DOHH2 (cell line): Measurements from ENCODE around the gene TCERG1L.

Experiments used
- H3F3A ChIP-seq: fragments of 200-600 bp; sonication (generic), shearing (Covaris generic); 2 replicates; pipeline ENCODE4 v1.6.0; 2016; ENCODE audit warnings: antibody characterized with exemption, mild to moderate bottlenecking; ENCODE audit not compliant: control insufficient read depth, insufficient read depth
- H3K27ac ChIP-seq: fragments of 200-600 bp; sonication (generic); 2 replicates; pipeline ENCODE4 v1.5.1; 2014; ENCODE audit warnings: low read depth, mild to moderate bottlenecking, low read length, moderate library complexity
- H3K27me3 ChIP-seq: fragments of 200-600 bp; sonication (generic); 2 replicates; pipeline ENCODE4 v1.6.1; 2014; ENCODE audit warnings: mild to moderate bottlenecking, low read length, mixed read lengths; ENCODE audit not compliant: control insufficient read depth
- H3K36me3 ChIP-seq: fragments of 200-600 bp; sonication (generic); 2 replicates; pipeline ENCODE4 v1.6.1; 2014; ENCODE audit warnings: mild to moderate bottlenecking, low read length, moderate library complexity, mixed read lengths; ENCODE audit not compliant: control insufficient read depth
- H3K4me1 ChIP-seq: fragments of 200-600 bp; sonication (generic); 2 replicates; pipeline ENCODE4 v1.6.1; 2014; ENCODE audit warnings: mild to moderate bottlenecking, low read length, mixed read lengths; ENCODE audit not compliant: control insufficient read depth
- H3K4me2 ChIP-seq: fragments of 200-600 bp; sonication (generic); 2 replicates; pipeline ENCODE4 v1.6.0; 2014; ENCODE audit warnings: mild to moderate bottlenecking, low read length, moderate library complexity
- H3K4me3 ChIP-seq: fragments of 200-600 bp; sonication (generic); 2 replicates; pipeline ENCODE4 v1.5.1; 2014; ENCODE audit warnings: mild to moderate bottlenecking, low read length, mixed read lengths
- H3K79me2 ChIP-seq: fragments of 200-600 bp; sonication (generic); 2 replicates; pipeline ENCODE4 v1.6.1; 2014; ENCODE audit warnings: mild to moderate bottlenecking, low read length, mixed read lengths; ENCODE audit not compliant: control insufficient read depth
- H3K9me2 ChIP-seq: fragments of 200-600 bp; sonication (generic); replicated peaks from 2 replicates; pipeline ENCODE4 v1.6.1; 2014; ENCODE audit warnings: mild to moderate bottlenecking, low read length, mixed read lengths; ENCODE audit not compliant: control insufficient read depth
- H3K9me3 ChIP-seq: fragments of 200-600 bp; sonication (generic); 2 replicates; pipeline ENCODE4 v1.6.1; 2014; ENCODE audit warnings: antibody characterized with exemption, low read length, mixed read lengths; ENCODE audit not compliant: control insufficient read depth, insufficient read depth
- H4K20me1 ChIP-seq: fragments of 200-600 bp; sonication (generic); 2 replicates; pipeline ENCODE4 v1.6.0; 2014; ENCODE audit warnings: low read depth, mild to moderate bottlenecking, antibody characterized with exemption, low read length, moderate library complexity; ENCODE audit not compliant: control insufficient read depth, insufficient read depth
- CTCF ChIP-seq: fragments of 200-600 bp; sonication (generic); IDR thresholded peaks from one replicate; pipeline ENCODE4 v1.5.1; 2014; ENCODE audit warnings: antibody characterized with exemption, mild to moderate bottlenecking, low read depth, low read length; ENCODE audit not compliant: poor library complexity, severe bottlenecking
- EZH2phosphoT487 ChIP-seq: fragments of 200-600 bp; sonication (generic); IDR thresholded peaks from 2 replicates; pipeline ENCODE4 v1.6.1; 2017; ENCODE audit warnings: borderline replicate concordance, mild to moderate bottlenecking, antibody characterized with exemption, low read length, moderate library complexity, mixed read lengths

TCERG1L gene

GRCh38 chr10:131126321-131127137 is 185.0 kb downstream of the TCERG1L start:
- Histone ChIP-seq H3K36me3 (no peaks in the 10 kb centered on the region), H3K79me2 (no peaks in the 10 kb centered on the region), H3K4me2 (no peak overlapping the region), H3K27ac (no peak overlapping the region), H3K27me3 (no peaks in the 10 kb centered on the region), H3F3A (no peaks in the 10 kb centered on the region), H3K9me3 (no peaks in the 10 kb centered on the region), H3K4me3 (no peak overlapping the region), H4K20me1 (no peaks in the 10 kb centered on the region), H3K4me1 (no peaks in the 10 kb centered on the region), H3K9me2 (no peaks in the 10 kb centered on the region)
- no peak for TF ChIP-seq CTCF
- TF ChIP-seq EZH2phosphoT487, result no peak

- Histone ChIP-seq H3K27me3 (no peaks in the 10 kb centered on the region), H3K4me2 (no peak overlapping the region), H3K27ac (no peak overlapping the region), H3K9me2 (no peaks in the 10 kb centered on the region), H3K79me2 (no peaks in the 10 kb centered on the region), H3K4me3 (no peak overlapping the region), H4K20me1 (no peaks in the 10 kb centered on the region), H3F3A (no peaks in the 10 kb centered on the region), H3K9me3 (no peaks in the 10 kb centered on the region), H3K4me1 (no peaks in the 10 kb centered on the region), H3K36me3 (no peaks in the 10 kb centered on the region)
- TF ChIP-seq EZH2phosphoT487, result no peak
- no peak for TF ChIP-seq CTCF
Measured at GRCh38 chr10:131125511-131126225, 185.9 kb downstream of the TCERG1L start.

- no peaks in the 10 kb centered on the region for H3K9me3 ChIP-seq
- no peaks in the 10 kb centered on the region for H4K20me1 ChIP-seq
- no peaks in the 10 kb centered on the region for H3K4me1 ChIP-seq
- H3K36me3 ChIP-seq, result no peaks in the 10 kb centered on the region
- no peaks in the 10 kb centered on the region for H3K79me2 ChIP-seq
- H3K4me2 ChIP-seq, result no peak overlapping the region
- no peaks in the 10 kb centered on the region for H3F3A ChIP-seq
- no peak overlapping the region for H3K4me3 ChIP-seq
- TF ChIP-seq EZH2phosphoT487 (no peak), CTCF (no peak)
- H3K27me3 ChIP-seq, result no peaks in the 10 kb centered on the region
- no peaks in the 10 kb centered on the region for H3K9me2 ChIP-seq
- H3K27ac ChIP-seq, result no peak overlapping the region
Measured at GRCh38 chr10:131124945-131125344, 186.6 kb downstream of the TCERG1L start.
